GM21529 (cell line): ENCODE measurements around the gene SND1.
A peak's percentile ranks its signal among the peaks of the same experiment; 100 is the strongest.

Source experiments
- ATAC-seq: cut with Tn5 transposase; IDR thresholded peaks from one replicate; pipeline ENCODE4 v1.9.1; 2021; ENCODE audit not compliant: unreplicated experiment

Gene SND1

DNA sequence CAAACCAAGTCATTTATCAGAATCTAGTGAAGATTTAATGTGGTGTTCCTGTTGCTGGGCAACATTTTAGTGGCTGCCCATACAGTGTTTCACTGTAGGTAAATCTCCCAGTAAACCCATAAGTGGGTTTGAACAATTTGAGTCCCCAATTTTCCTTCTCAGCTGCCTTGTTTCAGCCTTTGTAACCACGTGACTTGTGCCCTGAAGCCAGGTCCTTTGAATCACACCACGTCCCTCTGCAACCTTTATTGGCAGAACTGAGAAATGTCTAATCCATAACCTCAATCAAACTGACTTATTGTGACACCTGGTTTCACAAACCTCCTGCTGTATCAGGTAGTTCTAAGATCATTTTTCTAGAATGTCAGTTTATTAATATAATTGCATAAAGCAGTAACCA, 30.1 kb downstream of the SND1 start:
- ATAC-seq = no peak

DNA sequence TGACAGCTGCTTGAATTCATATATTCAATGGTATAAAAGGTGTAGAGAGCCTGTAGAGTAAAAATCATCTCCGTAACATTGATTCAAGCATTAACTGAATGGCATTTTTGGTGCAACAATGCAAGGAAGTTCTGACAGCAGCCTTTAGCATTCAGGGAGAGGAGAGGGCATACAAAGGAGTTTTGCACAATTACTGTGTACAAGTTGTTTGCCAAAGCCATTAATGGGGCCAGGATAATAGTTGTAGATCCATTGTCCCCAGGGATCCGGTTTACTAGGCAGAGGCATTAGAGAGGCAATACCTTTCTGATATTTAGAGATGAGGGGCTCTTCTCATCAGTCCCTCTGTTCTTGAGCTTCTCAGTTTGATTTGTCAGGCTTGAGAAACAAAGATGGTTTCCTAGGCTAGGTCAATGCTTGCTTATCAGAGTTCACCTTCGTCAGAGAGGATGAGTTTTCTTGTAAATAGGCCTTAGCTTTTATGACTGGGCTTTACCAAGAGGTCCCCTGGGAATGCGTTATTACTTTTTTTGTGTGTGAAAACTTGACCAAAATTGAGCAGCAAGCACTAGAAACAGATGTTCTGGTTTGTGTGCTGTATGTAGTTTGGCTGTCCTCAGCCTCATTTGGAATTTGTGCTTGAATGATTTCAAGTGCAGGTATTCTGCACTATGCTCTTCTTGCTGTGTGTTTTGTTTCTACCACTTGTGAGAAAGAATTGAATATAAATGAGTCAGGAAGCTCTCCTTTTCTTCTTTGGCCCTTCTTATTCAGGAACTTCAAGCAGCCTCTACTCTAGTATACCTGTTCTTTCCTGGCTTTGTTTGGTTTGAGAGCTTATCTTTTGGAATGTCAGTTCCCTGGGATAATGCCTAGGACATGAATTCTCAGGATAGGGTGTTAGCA, 32.0 kb downstream of the SND1 start:
- ATAC-seq = peak; percentile 81

DNA sequence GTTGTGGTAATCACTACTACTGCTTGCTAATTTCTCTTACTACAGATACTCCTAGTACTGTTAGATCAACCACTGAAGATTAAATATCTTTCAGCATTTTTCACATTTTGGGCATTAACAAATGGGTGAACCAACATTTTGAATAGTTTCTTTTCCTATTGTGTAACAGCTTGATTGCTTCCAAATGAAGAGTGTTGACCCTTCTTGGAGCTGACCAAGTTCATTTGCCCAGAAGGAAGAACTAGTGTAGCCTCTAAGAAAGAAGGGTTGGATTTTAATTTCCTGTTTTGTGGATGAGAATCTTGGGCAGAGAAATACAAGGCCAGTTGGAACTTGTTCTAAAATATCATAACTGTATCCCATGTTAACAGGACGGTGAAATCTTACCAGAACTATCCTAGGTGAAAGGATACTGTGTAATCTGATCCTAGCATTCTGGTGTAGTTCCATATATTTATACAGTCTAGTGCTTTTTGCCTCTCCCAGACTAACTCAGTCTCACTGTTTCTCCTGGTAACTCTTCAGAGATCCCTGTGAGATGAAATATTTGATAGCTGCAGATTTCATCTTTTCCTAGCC, 37.3 kb downstream of the SND1 start:
- no peak for ATAC-seq

DNA sequence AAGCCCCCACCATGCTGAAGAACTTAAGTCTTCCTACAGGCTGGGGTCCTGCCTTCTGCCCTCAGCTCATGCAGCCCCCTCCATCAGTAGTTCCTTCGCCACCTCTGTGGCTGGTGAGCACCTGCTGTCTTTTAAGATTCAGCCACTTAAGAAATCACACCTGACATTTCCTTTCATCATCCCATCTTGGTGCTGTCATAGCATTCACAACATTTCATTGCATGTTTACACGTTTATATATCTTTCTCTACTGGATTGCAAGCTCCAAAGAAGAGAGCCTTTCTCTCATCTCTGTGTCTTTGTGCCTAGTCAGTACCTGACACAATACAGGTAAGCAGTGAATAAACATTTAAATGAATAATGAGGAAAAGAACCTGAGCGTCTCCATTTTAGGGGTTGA, 38.3 kb downstream of the SND1 start:
- ATAC-seq = no peak

DNA sequence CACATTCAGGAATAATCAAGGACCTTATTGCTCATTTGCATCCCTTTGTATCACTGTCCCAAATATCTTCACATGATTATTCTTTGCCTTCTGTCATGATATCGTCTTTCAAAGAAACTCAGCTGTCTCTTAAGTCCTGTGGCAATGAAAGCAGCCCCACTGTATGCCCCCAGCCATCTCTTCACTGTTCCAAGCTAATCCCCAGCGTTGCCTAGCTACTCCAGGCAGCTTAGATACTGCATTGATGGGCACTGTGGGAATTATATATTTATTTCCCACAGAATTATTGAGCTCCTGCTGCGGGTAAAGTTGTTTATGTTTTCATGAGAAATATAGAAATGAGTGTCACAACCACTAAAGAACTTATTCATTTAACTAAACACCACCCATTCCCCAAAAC, 38.8 kb downstream of the SND1 start:
- no peak for ATAC-seq

DNA sequence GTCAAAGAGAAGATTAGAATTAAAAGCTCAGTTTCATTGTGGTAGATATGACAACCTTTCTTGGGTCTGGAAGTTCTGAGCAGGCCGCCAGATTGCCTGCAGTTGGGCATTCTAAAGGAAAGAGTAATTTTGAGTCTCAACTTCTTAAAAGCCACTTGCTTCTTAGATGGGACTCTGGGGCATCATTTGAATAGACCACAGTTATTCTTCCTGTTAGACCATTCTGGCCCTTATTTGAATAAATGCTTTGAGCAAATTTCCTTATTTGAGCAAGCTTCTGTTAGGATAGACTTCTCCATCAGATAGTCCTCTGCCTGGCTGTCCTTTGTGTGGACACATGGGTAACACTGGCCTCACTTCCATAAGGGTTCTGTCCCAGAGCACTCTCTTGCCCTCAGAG, 40.2 kb downstream of the SND1 start:
- peak; percentile 65 for ATAC-seq

DNA sequence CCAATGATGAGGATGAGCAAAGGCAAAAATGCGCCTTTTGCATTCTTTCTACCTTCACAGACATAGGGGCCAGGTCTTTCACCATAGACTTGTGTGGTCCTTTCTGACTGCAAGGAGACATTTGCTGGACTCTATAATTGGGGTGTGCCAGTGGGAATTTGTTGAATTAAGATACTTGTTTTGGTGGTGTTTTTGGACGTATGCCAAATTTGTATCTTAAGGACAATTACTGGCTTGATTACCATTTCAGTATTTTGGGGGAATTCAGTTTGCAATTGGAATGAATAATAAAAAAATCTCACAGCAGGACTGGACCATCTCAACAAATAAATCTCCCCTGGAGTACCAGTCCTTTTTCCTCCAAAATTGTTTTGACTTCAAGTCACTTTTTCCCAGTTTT, 47.9 kb downstream of the SND1 start:
- no peak for ATAC-seq

DNA sequence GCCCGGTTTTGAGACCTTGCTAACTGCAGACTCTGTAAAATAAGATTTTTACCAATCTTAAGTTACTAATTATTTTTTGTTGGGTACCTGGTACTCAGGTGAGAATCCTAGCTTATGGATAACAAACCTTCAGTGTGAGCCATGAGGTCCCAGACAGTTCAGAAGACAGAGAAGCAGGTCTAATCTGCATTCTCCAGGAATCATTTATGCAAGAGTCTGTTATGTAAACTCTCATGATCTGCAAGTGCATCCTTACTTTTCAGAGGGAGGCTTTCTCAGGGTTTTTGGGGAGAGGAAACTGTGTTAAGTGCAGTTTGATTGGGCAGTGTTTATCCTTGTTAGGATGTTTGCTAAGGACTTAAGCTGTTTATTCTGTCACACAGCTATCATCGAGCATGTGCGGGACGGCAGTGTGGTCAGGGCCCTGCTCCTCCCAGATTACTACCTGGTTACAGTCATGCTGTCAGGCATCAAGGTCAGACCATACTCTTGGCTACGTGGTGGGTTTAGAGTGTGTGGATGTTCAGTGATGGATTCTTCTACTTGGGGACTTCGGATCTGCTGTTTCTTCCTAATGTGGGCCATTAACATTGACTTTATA, 50.2 kb downstream of the SND1 start:
- ATAC-seq = no peak

DNA sequence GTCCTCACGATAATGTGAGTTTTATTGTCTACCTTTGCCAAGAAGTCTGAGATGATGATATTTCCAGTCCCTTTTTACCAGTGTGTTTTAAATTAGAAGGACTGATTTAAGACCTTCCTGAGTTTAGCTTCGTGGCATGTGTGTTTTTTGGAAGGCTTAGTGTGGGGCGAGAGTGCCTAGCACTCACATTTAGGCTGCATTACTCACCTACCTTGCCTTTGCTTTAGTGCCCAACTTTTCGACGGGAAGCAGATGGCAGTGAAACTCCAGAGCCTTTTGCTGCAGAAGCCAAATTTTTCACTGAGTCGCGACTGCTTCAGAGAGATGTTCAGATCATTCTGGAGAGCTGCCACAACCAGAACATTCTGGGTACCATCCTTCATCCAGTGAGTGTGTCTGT, 50.9 kb downstream of the SND1 start:
- no peak for ATAC-seq

DNA sequence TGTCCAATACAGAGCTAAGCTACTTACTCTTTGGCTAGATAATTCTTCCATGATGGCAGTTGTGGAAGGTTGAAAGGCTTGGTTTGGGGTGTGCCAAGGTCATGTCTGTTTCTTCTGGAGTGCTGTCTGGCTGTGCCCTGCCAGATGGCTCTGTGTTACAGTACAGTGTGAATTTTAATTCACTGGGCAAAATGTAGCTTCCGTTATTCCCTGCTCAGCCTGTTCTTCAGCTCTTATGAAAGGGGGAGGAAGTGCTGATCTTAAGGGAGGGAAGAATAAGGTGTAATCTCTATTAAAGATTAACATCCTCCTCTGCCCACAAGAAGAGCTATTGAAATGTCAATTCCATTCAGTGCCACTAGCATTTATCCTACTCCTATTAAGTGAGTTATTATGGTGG, 52.2 kb downstream of the SND1 start:
- no peak for ATAC-seq

DNA sequence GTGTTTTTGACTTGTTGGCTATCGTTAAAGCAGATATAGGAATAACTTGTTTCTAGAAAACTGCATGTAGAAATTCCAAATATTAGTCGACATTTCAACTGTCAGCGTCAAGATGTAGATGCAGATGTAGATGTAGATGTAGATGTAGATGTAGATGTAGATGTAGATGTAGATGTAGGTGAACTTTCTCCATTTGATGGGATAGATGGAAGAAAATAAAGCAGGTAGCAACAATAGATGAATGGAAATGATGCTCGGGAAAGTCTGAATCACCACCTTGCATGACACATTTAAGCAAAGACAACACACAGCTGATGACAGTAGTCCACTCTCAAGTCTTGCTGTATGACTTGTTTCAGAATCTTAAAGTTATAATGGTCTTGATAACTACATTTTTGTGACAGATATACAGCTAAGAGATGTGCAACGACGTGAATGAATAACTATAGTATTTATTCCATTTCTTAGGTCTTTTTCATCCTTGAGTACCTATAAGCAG, 53.5 kb downstream of the SND1 start:
- no peak for ATAC-seq

DNA sequence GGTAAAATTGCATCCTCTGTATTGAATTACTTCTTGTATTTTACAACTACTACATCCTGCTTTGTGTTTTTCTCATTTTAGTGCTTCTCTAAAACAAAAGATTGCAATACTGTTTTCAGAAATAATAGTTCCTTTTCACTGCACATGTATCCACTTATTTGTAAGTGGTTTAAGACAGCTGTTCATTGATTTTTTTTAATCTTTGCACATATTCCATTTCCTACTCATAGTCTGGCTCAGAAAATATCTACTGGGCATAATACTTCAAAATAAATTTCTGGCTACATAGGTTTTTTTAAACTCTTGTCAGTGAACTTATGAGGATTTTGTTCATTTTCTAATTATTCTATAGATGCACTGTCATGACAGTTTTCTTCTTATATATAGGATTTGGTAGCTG, 54.8 kb downstream of the SND1 start:
- ATAC-seq = no peak

DNA sequence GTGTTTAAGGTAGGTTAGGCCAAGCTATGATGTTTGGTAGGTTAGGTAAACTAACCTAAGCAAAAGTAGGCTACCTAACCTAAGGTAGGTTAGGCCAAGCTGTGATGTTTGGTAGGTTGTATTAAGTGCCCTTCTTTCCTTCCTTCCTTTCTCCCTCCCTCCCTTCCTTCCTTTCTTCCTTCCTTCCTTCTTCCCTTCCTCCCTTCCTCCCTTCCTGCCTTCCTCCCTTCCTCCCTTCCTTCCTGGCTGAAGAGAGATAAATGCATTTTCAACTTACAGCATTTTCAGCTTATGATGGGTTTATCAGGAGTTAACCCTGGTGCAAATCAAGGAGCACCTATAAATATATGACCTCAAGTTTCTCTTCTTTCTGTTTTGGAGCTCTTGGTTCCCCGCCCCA, 56.2 kb downstream of the SND1 start:
- ATAC-seq = no peak

DNA sequence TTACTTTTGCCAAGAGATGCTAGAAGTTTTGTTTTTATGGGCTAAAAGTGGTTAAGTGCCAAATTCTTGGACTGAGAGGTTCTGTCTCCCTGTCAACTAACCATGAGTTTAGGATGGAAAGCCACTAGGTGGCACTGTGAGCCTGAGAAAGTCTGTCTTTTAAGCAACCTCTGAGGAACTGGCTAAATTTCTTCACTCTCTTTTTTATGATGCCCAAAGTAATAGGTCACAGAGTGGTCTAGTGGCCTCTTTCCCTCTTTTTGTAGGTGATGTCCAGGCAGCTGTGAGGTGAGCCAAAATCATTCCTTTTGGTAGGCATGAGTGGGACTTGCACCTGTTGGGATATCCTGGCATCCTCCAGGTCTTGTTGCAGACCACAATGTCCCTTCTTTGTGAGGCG, 56.8 kb downstream of the SND1 start:
- peak; percentile 70 for ATAC-seq

DNA sequence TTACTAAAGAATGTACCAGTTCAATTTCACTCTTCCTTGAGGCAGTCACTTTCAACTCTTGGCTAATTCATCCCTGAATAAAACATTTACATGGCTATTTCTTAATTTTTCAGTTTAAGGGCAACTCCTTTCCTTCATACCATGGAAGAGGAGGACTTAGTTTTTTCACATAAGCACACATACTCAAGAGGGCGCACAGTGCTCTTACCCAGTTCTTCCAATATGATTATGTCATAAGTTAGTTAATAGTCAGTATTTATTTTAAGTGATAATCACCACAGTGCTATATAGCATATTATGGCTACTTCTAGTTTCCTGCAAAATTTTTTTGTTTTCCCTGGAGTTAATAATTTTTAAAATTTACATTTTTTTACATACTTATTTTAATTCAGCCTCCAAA, 58.6 kb downstream of the SND1 start:
- ATAC-seq = no peak

DNA sequence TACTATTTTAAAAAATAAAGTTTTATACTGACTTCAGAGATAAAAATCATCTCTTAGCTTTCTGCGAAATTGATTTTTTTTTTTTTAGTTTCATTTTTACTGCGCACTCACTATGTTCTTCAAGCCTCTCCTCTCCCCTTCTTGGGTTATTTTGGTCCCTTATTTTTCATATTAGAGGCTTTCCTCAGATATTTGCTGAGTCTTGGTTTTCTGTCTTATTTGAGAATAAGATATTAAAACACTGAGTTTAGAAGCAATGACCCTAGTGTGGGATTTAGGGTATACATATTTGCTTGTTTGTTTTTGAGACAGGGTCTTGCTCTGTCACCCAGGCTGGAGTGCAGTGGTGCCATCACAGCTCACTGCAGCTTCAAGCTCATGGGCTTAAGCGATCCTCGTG, 59.9 kb downstream of the SND1 start:
- ATAC-seq = no peak

DNA sequence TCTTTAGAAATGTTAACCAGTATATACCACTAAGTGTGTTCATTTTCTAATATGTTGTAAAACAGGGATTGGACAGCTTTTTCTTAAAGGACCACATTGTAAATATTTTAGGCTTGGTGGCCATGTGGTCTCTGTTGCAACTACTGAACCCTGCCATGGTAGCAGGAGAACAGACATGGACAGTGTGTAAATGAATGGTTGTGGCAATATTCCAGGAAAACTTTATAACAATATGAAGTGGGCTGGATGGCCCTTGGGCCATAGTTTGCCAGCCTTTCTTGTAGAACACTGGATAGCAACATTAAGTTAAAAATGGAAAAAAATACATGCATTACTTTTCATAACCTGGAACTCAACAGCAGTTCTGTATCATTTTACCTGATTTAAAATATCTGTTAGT, 61.0 kb downstream of the SND1 start:
- no peak for ATAC-seq

DNA sequence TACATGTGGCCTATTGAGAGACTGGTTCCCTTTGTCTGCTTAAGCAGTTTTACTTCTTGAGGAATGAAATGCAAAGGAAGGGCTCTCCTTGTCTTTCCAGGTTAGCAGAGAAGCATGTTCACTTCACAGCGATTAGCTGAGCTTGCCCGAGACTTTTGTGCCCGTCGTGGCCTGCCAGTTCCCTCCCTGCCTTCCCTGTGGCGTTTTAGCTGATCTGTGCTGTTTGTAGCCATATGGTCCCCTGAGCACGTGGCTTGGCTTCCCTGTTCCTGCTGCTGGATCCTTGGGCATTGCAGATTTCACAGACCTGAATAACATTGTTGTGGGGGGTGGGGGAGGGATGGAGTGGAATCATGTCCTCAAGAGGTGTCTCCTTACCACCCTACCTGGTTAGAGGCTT, 61.8 kb downstream of the SND1 start:
- ATAC-seq = no peak

DNA sequence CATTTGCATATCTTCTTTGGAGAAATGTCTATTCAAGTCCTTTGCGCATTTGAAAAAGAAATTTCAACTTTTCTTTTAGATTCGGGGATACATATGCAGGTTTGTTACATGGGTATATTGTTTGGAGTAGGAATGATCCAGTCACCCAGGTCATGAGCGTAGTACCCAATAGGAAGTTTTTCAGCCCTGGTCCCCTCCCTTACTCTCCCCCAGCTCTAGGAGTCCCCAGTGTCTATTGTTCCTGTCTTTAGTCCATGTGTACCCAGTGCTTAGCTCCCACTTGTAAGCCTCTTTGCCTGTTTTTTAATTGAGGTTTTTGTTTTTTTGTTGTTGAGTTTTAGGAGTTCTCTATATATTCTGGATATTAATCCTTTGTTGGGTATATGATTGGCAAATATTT, 63.3 kb downstream of the SND1 start:
- no peak for ATAC-seq

DNA sequence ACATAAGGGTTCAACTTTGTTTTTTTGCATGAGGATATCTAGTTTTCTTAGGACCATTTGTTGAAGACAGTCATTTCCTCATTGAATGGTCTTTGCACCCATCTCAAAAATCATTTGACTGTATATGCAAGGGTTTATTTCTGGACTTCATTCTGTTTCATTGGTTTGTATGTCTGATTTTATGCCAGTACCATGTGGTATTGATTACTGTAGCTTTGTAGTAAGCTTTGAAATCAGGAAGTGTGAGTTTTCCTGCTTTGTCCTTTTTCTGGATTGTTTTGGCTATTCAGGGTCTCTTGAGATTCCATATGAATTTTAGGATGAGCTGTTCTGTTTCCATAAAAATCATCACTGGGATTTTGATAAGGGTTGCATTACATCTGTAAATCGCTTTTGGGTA, 63.9 kb downstream of the SND1 start:
- no peak for ATAC-seq

DNA sequence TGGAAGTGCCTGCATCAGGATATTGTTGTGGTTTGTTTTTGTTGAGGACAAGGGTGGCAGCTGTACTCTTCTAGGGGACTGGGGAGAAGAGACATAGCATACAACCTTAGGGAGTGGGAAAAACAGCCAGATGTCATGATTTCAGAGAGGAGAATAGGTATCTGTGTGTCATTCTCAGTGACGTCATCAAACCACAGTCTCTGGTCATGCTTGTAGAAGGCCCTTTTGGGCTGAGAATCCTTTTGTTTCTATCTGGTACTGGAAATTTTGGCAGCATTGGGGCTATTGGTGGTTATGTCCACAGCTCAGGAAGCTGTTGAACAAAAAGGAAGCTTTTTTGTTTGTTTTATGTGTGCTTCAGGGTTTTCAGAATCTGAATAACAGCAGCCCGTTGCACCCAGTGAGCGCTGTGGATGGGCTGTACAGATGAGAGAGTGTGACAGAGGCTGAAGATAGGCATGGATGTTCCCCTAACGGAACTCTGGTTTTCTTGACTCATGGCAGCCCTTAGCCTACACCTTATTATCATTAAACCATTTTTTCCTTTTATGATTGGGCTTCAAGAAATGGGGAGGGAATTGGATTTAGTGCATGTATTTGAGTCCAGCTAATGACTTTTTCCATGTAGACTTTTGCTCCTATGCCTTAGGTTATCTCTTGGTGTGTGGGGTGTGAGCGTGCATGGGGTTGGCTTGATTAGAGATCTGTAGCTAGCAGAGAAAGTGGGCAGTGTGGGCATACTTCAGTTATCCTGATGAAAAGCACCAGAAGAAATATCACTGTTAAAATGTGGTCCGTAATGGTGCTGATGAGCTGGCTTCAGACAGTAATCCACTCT, 65.7 kb downstream of the SND1 start:
- no peak for ATAC-seq
